Measurements from ENCODE around the gene BIN1.

Gene BIN1

DNA sequence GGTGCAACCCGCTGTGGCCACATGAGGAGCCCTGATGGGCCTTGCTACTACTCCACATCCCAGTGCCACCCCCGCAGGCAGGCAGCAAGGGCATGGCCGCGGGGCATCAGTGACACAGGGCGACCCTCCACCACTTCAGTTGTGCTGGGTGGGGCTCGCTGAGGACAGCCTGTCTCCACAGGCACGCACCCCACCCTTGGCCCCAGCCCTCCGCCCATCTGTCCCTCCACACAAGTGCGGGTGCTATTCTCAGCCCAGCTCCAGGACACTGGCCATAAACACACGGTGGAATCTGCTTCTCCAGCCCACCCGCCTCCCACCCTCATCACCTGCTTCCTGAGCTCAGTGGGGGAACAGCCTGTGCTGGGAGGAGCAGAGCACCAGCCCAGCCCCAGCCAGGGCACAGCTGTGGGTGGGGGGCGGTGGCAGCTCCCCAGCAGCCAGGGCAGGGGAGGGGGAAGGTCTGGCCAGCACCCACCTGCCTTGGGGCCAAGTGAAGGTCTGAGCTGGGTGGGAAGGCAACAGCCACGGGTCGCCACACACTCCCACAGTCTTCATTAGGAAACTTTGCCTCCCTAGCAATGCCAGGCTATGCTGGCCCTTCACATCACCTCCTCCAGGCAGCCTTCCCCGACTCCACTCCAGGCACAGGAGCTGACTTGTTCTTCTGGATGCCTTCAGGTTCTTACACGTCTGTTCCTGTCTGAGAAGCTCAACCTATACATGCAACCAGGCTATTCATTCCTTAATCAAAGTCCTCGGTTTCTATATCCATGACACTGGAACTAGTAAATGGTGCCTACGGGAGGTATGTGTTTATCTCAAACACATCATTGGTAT lies 16.5 kb downstream of the BIN1 start:
- DNase-seq (ENCODE audit: low read depth): no peak

DNA sequence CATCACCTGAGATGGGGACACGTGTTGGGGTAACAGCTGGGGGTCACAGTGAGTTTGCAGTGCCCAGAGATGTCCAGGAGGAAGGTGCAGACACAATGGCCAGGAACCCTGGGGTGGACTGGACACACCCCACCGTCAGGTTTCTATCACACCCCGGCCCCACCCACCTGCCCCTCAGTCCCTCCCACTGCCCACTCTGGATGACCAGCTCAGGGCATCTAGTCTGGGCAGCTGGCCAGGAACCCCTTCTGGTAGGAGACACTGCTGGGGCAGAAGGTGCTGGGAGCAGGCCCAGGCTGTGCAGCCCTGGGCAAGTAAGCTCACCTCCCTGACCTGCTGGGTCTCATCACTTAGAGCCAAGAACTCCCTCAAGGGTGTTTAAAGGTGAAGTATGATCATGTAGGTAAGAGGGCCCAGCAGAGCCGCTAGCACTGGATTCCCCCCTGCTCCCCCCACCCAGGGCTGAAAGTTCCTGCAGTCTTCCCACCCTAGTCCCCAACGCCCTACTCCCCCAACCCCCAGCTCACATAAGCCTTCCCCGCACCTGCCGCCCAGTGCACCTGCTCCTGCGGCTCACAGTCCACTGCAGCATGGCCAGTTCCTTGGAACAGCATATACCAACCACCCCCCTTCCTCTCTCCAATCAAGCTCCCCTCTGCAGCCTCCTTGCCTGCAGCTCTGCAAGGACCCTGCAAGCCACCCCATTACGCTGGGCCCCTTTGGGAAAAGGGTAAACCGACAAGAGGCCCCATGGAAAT lies 17.3 kb downstream of the BIN1 start:
- DNase-seq (ENCODE audit: low read depth): no peak

DNA sequence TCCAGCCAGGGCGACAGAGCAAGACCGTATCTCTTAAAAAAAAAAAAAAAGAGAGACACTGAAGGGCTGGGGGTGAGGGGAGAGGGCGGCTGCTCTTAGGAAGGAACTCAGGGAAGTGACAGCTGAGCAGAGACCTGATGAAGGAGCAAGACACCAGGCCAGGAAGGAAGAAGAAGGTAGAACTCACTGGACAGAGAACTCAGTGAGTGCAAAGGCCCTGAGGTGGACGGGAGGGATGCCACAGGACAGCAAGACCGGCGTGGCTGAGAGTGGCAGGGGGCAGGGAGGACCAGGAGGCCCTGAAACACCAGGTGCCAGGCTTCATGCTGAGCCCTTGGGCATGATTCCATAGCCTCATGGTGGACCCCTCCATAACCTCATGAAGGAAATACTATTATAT lies 18.2 kb downstream of the BIN1 start:
- DNase-seq (ENCODE audit: low read depth): no peak

DNA sequence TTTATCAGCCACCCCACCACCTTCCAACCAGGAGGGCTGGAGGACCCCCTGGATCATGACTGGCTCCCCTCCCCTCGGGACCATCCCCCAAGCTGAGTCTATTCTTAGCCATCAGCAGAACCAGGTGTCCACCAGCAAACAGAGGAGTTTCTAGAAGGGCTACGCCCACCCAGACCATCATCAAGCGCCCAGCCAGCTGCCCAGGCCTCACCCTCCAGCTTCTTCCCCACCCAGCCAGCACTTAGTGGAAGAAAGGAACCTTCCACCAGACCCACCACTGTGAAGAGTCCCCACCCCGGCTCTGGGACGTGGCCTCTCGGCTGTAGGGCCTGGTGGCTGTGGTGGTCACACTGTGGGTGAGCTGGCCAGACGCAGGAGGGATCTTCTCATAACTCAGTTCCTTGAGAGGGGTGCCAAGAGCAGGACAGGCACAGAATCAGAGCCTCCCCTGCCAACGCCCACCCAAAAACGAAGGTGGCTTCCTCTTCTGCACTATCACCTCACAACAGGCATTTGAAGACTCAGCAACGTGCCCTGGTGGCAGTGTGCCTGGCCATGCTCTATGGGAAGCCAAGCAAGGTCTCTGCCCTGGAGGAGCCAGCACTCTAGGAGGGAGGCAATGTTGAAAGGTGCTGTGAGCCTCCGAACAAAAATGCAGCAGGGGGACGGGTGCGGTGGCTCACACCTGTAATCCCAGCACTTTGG lies 19.0 kb downstream of the BIN1 start:
- DNase-seq (ENCODE audit: low read depth): no peak

DNA sequence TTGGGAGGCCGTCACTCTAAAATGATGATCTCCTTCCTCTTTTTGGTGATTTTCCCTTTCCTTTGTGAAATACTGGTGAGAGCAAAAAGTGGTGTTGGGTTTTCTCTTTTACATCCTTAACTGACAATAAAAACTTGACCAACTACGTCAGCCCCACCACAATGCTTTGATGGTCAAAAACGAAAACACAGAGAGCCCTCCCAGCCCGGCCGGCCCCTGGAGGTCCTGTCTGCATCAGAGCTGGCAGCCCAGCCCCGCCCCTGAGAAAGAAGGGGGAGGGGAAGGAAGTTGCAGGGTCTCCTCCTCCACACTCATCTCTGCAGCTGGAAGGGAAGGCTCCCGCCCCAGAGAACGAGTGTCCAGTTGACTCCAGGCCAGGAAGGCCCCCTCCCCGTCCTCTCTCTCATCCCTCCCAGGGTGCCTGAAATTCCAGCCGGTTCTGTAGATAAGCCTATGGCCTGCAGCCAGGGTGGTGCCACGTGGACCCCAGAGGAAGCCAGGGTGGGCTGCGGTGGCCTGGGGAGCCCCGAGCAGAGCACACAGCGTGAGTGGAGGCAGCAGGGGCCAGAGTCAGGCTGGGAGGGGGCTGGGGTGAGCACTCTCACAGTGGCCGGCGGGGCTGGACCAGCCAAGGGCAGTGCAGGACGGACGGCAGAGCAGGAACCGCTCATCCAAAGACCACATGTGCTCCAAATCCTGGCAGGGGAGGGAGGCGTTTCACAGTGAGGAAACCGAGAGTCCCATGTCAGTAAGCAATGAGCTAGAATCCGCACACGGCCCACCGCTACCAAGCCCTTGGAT lies 19.8 kb downstream of the BIN1 start:
- DNase-seq (ENCODE audit: low read depth): peak; percentile 76

DNA sequence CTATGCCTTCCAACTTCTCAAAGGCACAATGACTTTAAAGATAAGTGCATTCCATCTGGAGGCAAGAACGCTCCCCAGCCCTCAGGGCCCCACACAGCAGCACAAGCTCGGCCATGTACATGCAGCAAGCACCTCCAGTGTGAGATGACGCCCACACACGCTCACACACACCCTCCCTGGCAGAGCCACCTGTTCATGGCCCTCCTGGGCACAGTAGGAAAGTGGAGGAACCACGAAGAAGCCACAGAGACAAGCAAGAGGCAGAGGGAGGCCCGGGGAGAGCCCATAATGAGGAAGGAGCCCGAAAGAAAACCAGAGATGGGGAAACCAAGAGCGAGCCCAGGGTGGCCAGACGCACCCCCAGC lies 21.7 kb downstream of the BIN1 start:
- no peak for DNase-seq (ENCODE audit: low read depth)

DNA sequence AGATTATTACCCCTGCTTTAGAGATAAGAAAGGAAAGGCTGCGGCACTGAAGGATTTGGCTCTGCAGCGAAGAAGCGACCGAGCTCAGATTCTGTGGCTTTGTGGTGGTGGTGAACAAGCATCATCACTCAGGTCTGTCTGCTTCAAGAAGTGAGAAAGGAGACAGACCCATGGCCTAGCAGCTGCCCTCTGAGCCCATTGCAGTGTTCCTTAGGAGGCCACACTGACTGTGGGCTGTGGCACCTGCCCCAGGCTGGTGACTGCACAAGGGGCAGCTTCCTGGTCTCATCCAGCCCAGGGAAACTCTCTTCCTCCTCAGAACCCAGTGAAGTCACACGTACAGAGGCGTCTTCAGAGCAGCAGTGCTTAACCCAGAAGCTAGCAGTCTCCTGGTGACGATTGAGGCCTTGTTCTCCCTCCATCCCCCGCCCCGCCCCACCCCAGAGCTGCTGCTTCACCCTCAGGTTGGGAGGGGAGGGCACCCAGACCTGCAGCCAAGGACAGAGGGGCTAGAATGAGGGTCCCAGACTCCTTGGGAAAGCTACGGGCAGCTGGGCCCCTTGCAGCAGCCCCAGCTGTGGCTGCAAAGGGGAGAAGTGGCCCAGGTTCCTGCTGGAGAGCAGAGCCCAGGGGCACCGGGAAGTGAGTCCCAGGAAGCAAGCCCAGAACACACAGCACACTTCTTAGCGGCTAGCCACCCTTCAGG lies 22.2 kb downstream of the BIN1 start:
- peak; percentile 89 for DNase-seq (ENCODE audit: low read depth)

DNA sequence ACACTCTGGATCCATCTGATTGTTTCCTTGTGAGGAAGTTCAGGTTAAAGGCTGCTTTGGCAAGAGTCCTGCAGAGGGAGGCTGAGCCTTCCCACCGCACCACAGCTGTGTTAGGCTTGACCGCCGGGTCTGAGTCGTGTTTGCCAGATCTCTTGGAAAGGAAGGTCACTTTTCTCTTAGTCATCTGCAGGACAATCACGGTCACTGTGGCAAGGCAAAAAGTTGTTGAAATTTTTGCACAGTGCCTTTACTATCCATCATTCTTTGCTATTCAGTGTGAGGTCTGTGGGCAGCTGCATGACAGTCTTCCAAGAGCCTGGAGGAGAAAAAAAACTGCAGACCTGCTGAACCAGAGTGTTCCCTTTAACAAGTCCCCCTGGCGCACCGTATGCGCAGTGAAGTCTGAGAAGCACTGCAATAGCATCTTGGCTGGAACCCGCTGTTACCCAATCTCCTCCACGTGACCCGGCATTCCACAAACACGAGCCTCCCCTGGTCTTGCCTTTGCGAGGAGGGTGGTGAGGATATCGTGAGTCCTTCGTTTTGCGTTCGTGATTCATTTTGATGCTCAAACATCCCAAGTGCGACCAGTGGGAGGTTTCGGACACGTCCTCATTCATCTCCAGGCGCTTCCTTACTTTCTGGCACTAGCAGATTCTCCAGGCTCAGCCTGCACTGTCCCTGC lies 23.0 kb downstream of the BIN1 start:
- DNase-seq (ENCODE audit: low read depth): peak; percentile 98

DNA sequence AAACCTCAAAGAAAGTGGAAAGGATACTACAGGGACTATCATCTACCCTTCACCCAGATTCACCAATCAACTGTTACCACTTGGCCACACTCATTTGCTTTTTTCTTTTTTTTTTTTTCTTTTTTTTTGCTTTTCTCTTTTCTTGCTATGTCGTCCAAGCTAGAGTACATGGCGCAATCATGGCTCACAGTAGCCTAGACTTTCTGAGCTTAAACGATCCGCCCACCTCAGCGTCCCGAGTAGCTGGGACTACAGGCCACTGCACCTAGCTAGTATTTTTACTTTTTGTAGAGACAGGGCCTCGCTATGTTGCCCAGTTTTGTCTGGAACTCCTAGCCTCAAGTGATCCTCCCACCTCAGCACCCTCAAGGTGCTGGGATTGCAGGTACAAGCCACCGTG lies 24.0 kb downstream of the BIN1 start:
- peak; percentile 60 for DNase-seq (ENCODE audit: low read depth)

DNA sequence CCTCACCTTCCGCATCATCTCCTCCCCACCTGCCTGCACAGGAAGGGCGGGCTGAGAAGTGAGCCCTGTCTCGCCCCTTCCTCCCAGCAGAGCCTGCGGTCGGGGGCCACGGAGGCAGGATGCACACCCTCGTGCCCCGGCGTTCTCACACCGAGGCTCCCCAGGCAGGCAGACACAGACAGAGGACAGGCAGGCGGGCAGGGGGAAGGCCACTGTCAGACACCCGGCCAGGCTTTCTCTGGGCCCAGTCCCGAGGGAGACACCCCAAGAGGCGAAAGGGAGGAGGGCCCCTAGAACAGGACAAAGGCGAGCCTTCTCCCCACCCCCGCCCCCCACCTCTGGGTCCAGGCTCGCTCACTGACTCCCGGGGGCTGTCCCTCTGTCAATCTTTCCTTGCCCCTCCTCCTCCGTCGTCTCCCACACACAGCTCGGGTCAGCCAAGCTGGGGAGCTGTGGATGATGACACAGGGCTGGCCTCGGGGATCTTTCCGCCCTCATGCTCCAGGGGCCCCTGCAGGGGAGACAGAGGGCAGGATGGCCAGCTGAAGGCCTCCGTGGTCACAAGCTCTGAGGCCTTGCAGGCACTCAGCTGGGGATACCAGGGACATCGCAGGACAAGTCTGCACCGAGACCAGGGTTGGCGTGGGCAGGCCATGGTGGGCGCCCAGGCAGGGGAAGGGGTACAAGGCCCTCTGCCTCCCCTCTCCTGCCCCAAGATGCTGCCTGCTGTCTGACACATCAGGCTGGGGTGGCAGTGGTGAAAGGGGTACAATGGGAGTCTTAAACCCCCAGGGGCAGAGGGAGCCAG lies 24.9 kb downstream of the BIN1 start:
- no peak for DNase-seq (ENCODE audit: low read depth)

DNA sequence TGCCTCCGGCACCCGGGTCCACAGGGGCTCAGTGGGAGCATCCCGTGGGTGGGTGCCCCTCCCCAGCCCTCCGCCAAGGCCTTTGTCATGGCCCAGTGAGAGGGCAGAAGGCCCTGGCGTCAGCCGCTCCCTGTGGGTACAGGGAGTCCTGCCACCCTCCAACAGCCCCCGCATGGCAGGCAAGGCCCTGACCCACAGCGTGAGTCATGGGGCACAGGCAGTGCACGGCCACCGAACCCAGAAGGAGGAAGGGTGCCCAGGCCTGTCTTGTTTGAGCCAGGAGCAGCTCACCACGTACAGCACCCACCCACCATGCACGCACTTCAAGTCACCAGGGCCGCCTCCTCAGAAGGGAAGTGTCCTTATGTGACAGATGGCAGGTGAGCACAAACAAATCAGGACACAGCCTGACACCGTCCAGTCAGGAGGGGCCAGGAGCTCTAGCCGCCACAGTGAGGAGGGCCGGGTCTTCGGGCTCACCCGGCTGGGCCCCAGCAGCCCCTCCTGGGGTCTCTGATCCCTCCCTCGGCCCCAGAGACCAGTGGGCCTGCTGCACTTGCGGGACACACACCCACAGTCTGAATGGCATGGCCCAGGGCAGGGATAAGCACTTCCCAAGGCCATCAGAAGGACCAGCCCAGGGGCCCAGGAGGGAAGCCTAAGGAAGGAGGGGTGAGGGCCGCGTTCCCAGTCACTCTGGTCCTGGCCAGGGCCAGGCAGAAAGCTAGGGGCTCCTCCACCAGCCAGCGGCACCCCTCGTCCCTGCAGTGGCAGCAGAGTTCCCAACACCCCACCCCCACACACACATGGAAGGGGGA lies 25.8 kb downstream of the BIN1 start:
- no peak for DNase-seq (ENCODE audit: low read depth)

DNA sequence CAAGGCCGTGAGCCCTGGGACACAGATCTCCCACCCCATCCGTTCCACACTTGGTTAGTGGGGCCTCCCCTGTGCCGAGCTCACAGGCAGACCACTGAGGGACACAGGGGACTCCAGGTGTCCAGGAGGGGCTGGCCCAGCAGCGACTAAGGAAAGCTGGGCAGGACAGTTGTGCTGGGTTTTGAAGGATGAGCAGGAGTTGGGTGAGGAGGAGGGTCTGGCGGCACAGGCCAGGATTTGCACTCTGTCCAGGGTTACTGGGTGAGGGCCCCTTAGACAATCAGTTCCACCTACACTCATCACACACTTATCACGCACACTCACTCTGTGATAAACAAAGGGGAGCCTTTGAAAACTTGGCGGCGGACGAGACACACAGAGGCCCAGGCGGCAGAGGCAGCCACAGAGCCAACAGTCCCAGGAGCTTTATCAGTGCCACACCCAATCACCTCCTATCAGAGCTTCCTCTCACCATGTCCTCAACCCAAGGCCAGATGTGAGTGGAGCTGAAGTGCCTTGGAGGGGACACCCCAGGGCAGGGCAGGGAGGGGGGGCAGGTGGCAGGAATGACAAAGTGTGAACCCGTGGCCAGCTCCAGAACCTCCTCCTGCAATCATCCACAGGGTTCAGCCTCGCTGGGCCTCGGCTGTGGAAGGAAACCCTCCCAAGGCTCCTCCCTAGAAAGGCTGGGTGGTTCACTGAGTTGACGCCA lies 26.6 kb downstream of the BIN1 start:
- no peak for DNase-seq (ENCODE audit: low read depth)

DNA sequence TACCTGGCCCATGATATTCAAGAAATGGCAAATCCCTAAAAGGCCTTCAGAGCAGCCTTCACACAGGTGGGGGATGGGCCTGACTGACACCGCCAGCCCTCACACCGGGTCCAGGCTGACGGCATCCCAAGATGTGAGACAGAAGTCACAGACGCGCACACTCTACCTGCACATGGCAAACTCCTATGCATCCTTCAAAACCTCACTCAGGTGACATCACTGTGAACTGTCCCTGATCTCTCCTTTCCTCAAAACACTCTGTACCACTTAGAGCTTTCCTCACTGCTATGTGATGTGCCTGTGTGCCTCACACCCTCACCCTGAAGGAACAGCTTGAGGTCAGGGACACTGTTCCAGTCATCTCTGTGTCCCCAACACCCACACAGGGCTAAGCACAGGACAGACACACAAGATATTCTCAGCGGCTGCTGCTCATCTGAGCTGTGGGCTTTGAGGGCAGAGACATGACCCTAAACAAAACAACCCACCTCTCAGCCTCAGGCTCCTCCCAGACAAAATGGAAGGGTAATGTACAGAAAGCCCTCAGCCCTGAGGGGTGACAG lies 27.5 kb downstream of the BIN1 start:
- DNase-seq (ENCODE audit: low read depth): no peak

DNA sequence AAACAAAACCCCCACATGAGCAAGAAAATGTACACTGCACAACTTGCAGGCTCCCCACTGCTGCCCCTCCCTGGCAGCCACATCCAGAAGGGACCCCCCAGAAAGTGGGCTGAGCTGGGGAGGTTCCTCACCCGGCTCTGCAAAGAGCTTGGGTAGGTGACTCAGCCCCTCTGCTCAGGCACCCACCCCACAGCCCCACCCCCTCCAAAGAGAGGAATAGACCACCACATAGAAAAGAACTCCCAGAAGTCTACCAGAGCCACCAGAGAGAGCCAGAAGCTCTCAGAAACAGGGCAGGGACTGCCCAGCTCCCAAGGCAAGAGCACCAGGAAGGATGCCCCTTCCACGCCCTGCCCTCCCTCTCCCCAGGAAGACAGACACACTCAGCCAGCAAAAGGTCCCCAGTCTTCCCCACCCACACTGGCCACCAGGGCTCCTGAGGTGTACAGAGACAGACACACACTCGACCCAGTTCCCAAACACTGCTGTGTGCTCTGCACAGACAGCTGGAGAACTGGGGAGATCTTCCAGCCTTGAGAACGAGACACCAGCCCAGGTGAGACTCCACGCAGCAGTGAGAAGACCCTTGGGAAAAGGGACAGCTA lies 28.2 kb downstream of the BIN1 start:
- DNase-seq (ENCODE audit: low read depth): no peak

DNA sequence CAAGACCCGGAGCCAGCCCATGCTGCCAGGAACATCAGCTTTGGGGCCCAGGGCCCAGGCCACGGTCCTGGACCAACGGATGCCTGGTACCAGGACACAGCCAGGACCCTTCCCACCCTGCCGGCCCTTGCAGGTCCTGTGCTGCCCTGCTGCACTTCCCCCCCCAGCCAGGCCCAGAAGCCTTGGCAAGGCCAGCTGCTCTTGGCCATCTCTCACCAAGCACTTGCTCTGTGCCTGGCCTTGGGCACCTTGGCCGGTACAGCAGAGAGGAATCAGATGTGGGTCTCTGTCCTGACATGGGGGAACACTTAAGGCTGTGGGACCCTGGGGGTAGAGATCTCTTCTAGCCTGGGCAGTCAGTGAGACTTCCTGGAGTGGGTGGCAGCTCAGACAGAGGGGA lies 28.9 kb downstream of the BIN1 start:
- no peak for DNase-seq (ENCODE audit: low read depth)

DNA sequence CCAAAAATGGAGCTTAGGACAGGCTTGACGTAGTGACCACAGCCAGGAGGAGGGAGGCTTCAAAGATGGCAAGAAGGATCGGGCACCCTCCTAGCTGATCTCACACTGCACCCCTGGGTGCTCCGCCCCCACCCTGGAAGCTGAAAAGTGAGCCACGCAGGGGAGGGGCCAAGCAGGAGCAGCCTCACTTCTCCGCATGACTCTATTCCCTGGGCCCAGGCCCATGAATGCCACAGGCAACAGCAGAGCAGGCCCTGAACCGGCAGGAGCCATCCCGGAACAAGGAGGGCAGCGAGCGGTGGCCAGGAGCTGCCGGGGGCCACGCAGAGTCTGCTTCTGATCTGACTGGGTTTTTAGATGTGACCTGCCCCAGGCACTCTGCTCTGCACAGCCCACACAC lies 30.0 kb downstream of the BIN1 start:
- DNase-seq (ENCODE audit: low read depth): no peak

DNA sequence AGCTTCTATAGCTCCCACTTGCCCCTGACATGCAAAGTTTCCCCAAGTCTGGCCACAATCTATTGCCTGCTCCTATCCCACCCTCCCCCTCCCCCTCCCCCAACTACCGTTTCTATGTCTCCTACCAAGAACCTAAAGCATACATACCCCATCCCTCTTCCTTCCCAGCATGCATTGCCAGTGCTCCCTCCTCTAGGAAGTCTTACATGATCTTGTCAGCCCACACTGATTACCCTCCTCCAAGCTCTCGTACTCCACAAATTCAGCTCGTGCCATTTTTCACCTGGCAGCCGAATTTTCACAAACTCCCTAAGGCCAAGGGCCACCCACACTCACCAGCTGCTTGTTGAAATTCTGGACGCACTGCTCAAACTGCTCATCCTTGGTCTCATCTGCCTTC lies 30.7 kb downstream of the BIN1 start:
- DNase-seq (ENCODE audit: low read depth): no peak

DNA sequence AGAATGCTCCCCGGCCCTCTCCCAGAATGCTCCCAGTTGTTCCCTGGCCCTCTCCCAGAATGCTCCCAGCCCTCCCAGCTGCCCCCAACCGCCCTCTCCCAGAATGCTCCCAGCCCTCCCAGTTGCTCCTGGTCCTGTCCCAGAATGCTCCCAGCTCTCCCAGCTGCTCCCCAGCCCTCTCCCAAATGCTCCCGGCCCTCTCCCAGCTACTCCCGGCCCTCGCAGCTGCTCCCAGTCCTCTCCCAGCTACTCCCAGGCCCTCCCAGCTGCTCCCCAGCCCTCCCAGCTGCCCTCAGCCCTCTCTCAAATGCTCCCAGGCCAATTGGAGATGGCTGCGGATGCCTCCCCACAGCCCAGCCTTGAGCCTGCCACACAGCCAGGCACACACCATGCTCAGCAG lies 31.1 kb downstream of the BIN1 start:
- DNase-seq (ENCODE audit: low read depth): no peak
